KMS-11 (cell line): ENCODE data around the gene MAST4.

Experiments
- H2AFZ ChIP-seq: fragments of 200-600 bp; sonication (generic); 2 replicates; pipeline ENCODE4 v1.6.1; 2016; ENCODE audit warnings: antibody characterized with exemption, mixed run types, low read depth
- H3K27ac ChIP-seq: fragments of 200-600 bp; sonication (generic); 2 replicates; pipeline ENCODE4 v1.6.1; 2016; ENCODE audit warnings: mild to moderate bottlenecking, mixed run types
- H3K27me3 ChIP-seq: fragments of 200-600 bp; sonication (generic); 2 replicates; pipeline ENCODE4 v1.6.1; 2017; ENCODE audit warnings: mild to moderate bottlenecking, low read depth, mixed run types, moderate library complexity; ENCODE audit not compliant: insufficient read depth
- H3K36me3 ChIP-seq: fragments of 200-600 bp; sonication (generic); 2 replicates; pipeline ENCODE4 v1.6.1; 2017; ENCODE audit warnings: mild to moderate bottlenecking, mixed run types; ENCODE audit not compliant: insufficient read depth
- H3K4me1 ChIP-seq: fragments of 200-600 bp; sonication (generic); 2 replicates; pipeline ENCODE4 v1.6.1; 2016; ENCODE audit warnings: mild to moderate bottlenecking, low read depth, mixed run types; ENCODE audit not compliant: poor library complexity, severe bottlenecking
- H3K4me2 ChIP-seq: fragments of 200-600 bp; sonication (generic); 2 replicates; pipeline ENCODE4 v1.7.0; 2016; ENCODE audit warnings: mild to moderate bottlenecking, mixed run types
- H3K4me3 ChIP-seq: fragments of 200-600 bp; sonication (generic); IDR thresholded peaks from 2 replicates; pipeline ENCODE4 v1.6.1; 2017; ENCODE audit warnings: low read depth, low read length, mixed read lengths; ENCODE audit not compliant: insufficient read depth
- H3K79me2 ChIP-seq: fragments of 200-600 bp; sonication (generic); 2 replicates; pipeline ENCODE4 v1.6.1; 2016; ENCODE audit warnings: low read depth, mixed run types; ENCODE audit not compliant: insufficient read depth
- H3K9ac ChIP-seq: fragments of 200-600 bp; sonication (generic); 2 replicates; pipeline ENCODE4 v1.6.1; 2016; ENCODE audit warnings: mild to moderate bottlenecking, mixed run types
- H4K20me1 ChIP-seq: fragments of 200-600 bp; sonication (generic); 2 replicates; pipeline ENCODE4 v1.6.1; 2016; ENCODE audit warnings: mild to moderate bottlenecking, mixed run types; ENCODE audit not compliant: insufficient read depth
- CTCF ChIP-seq: fragments of 200-600 bp; sonication (generic); conservative IDR thresholded peaks from 2 replicates; pipeline ENCODE4 v1.6.1; 2017; ENCODE audit warnings: low read depth, mild to moderate bottlenecking, antibody characterized with exemption, low read length, moderate library complexity, mixed read lengths

MAST4 gene

GRCh38 chr5:67135381-67135984, 539.3 kb downstream of the MAST4 start:
- no peaks in the 10 kb centered on the region for H4K20me1 ChIP-seq

GRCh38 chr5:67139030-67139429, 542.8 kb downstream of the MAST4 start:
- no peaks in the 10 kb centered on the region for H3K79me2 ChIP-seq
- no peaks in the 10 kb centered on the region for H3K36me3 ChIP-seq
- TF ChIP-seq CTCF = no peak
- no peak overlapping the region for H3K27ac ChIP-seq
- no peaks in the 10 kb centered on the region for H3K4me1 ChIP-seq
- no peak overlapping the region for H2AFZ ChIP-seq
- H4K20me1 ChIP-seq = no peaks in the 10 kb centered on the region
- H3K27me3 ChIP-seq = no peaks in the 10 kb centered on the region
- H3K4me3 ChIP-seq = no peak overlapping the region
- no peak overlapping the region for H3K4me2 ChIP-seq
- H3K9ac ChIP-seq = no peak overlapping the region

More at GRCh38 chr5:67135381-67135984, 539.3 kb downstream of the MAST4 start:
- Histone ChIP-seq H3K4me2 (no peak overlapping the region), H3K27me3 (no peaks in the 10 kb centered on the region), H3K36me3 (no peaks in the 10 kb centered on the region), H2AFZ (no peak overlapping the region), H3K4me3 (no peak overlapping the region), H3K4me1 (no peaks in the 10 kb centered on the region), H3K27ac (no peak overlapping the region), H3K79me2 (no peaks in the 10 kb centered on the region), H3K9ac (no peak overlapping the region)
- no peak for TF ChIP-seq CTCF

- H3K9ac ChIP-seq = no peak overlapping the region
- H3K27me3 ChIP-seq = no peaks in the 10 kb centered on the region
- no peak overlapping the region for H3K27ac ChIP-seq
- no peak overlapping the region for H2AFZ ChIP-seq
- TF ChIP-seq CTCF = no peak
- no peak overlapping the region for H3K4me3 ChIP-seq
- H3K36me3 ChIP-seq = no peaks in the 10 kb centered on the region
- H4K20me1 ChIP-seq = no peaks in the 10 kb centered on the region
- no peaks in the 10 kb centered on the region for H3K4me1 ChIP-seq
- no peaks in the 10 kb centered on the region for H3K79me2 ChIP-seq
- H3K4me2 ChIP-seq = no peak overlapping the region
Measured at GRCh38 chr5:67140413-67140812, 544.2 kb downstream of the MAST4 start.

GRCh38 chr5:67141644-67142043, 545.5 kb downstream of the MAST4 start:
- TF ChIP-seq CTCF = no peak
- Histone ChIP-seq H3K27me3 (no peaks in the 10 kb centered on the region), H3K27ac (no peak overlapping the region), H3K4me2 (no peak overlapping the region), H4K20me1 (no peaks in the 10 kb centered on the region), H2AFZ (no peak overlapping the region), H3K4me3 (no peak overlapping the region), H3K4me1 (no peaks in the 10 kb centered on the region), H3K9ac (no peak overlapping the region), H3K79me2 (no peaks in the 10 kb centered on the region), H3K36me3 (no peaks in the 10 kb centered on the region)
